Measurements from ENCODE around the gene RNASEL.

RNASEL gene

DNA sequence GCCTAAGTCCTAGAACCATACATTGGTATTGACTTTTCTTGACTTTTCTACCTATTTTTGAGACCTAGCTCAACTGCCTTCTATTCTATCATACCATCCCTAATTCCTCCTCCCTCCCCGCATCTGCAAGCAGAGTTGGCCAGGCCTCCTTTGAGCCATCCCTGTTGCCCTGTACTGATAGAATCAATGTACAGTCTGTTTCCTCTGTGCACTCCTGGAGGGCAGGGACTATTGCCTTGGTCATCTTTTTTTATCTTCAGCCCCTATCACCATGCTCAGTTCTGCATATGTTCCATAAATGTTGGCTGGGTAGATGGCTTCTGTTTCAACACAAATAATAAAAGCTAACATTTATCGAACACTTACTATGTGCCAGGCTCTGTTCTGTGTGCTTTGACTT is 19.2 kb upstream of the RNASEL start:
- H3K4me1 ChIP-seq (ENCODE audit: control insufficient read depth in 1 of 2, insufficient read depth in 1 of 2, low read depth in 1 of 2, low read length in 1 of 2): peaks cover 11% of the 10 kb centered on the region in 2 experiments
- H3K36me3 ChIP-seq: no peaks in the 10 kb centered on the region
- H3K27ac ChIP-seq: no peak overlapping the region
- H3K27me3 ChIP-seq: peaks cover 99% of the 10 kb centered on the region
- no peaks in the 10 kb centered on the region for H3K9me3 ChIP-seq
- no peak overlapping the region for H3K4me3 ChIP-seq (ENCODE audit: low read depth in 1 of 2, low read length in 1 of 2)
- TF ChIP-seq, protein P1, sequence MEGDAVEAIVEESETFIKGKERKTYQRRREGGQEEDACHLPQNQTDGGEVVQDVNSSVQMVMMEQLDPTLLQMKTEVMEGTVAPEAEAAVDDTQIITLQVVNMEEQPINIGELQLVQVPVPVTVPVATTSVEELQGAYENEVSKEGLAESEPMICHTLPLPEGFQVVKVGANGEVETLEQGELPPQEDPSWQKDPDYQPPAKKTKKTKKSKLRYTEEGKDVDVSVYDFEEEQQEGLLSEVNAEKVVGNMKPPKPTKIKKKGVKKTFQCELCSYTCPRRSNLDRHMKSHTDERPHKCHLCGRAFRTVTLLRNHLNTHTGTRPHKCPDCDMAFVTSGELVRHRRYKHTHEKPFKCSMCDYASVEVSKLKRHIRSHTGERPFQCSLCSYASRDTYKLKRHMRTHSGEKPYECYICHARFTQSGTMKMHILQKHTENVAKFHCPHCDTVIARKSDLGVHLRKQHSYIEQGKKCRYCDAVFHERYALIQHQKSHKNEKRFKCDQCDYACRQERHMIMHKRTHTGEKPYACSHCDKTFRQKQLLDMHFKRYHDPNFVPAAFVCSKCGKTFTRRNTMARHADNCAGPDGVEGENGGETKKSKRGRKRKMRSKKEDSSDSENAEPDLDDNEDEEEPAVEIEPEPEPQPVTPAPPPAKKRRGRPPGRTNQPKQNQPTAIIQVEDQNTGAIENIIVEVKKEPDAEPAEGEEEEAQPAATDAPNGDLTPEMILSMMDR (IDR thresholded peaks at IDR 0.05): no peak

DNA sequence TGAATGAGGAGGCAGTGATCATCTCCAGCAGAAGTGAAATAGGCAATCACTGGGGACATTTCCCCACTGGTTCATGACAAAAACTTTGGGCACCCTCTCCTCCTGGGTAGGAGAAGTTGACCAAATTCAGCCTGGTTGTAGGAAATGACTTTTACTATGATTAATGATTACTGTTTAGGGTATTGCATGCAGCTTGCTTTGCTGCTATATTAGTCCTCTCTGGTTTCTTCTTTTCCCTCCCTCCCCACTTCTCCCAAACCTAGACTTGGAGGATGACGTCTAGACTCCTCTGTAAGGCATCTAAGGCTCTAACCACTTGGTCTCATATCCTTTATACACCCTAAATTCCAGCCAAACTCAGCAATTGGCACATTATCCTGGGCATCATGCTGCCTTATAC is 18.5 kb upstream of the RNASEL start:
- Histone ChIP-seq H3K4me1 (ENCODE audit: control insufficient read depth in 1 of 2, insufficient read depth in 1 of 2, low read depth in 1 of 2, low read length in 1 of 2) (peaks cover 11% of the 10 kb centered on the region in 2 experiments), H3K9me3 (no peaks in the 10 kb centered on the region), H3K36me3 (no peaks in the 10 kb centered on the region), H3K27ac (no peak overlapping the region), H3K4me3 (ENCODE audit: low read depth in 1 of 2, low read length in 1 of 2) (no peak overlapping the region), H3K27me3 (peaks cover 99% of the 10 kb centered on the region)
- TF ChIP-seq, protein P1 (IDR thresholded peaks at IDR 0.05): no peak

DNA sequence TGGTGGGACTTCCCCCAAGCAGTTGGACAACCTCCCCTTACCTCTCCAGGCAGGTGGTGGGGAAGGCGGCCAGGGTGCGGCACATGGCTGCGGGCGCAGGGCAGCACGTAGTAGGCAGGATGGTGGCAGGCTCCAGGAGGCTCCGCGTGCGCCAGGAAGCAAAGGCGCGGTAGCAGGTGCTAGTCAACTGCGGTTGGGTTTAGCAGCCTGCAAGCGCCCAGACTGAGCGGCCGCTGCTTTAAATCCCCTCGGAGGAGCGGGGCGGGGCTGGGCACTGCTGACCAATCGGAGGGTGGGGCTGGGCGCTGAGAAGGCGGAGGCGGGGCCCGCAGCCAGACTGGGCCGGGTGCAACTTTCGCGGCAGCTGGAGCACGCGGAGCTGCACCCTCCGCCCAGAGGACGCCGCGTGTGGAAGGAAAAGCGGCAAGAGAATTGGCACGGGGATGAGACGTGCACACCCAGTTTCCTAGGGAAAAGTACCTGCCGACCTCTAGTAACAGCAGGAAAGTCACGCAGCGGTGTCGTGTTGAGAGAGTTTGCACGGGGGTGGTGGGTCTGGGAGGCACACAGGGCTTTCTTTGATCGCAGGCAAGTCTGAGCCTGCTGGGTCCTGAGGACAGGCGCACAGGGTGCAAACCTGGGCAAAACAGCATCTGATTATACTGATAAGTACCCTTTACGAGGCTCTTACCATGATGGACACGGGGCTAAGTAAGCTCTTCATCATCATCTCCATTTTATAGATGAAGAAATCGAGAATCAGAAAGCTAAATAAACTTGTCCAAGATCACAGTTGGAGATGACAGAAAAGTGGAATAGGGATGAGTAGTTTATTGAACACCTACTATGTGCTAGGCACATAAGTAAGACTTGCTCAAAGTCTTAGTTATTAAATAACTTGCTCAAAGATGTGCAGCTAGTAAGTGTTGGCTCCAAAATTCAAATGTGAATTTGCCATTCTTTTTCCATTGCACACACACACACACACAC is 15.4 kb upstream of the RNASEL start, which contains the start of gene RGS16:
TSS of gene RGS16 (minus strand) at position 215 of the 990 bp plus-strand sequence. CDS start at position 85, 130 bp downstream.
- TF ChIP-seq, protein P1 (IDR thresholded peaks at IDR 0.05): peak; percentile 34
- H3K4me1 ChIP-seq (ENCODE audit: control insufficient read depth in 1 of 2, insufficient read depth in 1 of 2, low read depth in 1 of 2, low read length in 1 of 2): peaks cover 11% of the 10 kb centered on the region in 2 experiments
- H3K27ac ChIP-seq: peak within 1 kb of the TSS; percentile 16
- peak within 1 kb of the TSS; percentile 44 to 61 for H3K4me3 ChIP-seq (ENCODE audit: low read depth in 1 of 2, low read length in 1 of 2)
- H3K9me3 ChIP-seq: no peaks in the 10 kb centered on the region
- H3K36me3 ChIP-seq: no peaks in the 10 kb centered on the region
- peaks cover 81% of the 10 kb centered on the region for H3K27me3 ChIP-seq

DNA sequence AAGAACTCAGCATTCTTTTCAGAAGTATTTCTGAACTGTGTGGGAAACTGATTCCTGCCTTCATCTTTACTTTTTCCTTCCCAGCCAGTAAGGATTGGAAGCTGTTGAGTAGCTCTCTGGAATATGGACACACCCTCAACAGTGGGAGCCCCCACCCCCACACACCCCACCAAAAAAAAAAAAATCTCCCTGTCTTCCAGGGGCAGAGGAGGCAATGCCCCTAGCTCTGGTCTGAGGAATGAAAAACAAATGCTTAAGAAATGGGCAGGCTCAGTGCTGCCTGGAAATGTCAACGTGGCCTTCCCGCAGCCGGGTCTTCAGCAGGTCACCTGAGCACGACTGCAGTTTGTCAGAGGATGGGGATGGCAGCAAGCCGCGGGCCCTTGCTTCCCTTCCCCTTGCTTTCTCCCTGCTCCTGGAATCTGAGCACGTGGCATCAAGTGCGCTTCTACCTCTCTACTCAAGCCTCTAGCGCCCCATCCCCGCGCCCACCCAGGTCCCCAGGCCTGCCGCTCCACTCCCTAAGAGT is 14.7 kb upstream of the RNASEL start:
- peaks cover 11% of the 10 kb centered on the region in 2 experiments for H3K4me1 ChIP-seq (ENCODE audit: control insufficient read depth in 1 of 2, insufficient read depth in 1 of 2, low read depth in 1 of 2, low read length in 1 of 2)
- H3K36me3 ChIP-seq: no peaks in the 10 kb centered on the region
- H3K27me3 ChIP-seq: peaks cover 74% of the 10 kb centered on the region
- H3K4me3 ChIP-seq (ENCODE audit: low read depth in 1 of 2, low read length in 1 of 2): peak overlapping the region; percentile 44 to 61
- TF ChIP-seq, protein P1 (IDR thresholded peaks at IDR 0.05): no peak
- no peaks in the 10 kb centered on the region for H3K9me3 ChIP-seq
- no peak overlapping the region for H3K27ac ChIP-seq

DNA sequence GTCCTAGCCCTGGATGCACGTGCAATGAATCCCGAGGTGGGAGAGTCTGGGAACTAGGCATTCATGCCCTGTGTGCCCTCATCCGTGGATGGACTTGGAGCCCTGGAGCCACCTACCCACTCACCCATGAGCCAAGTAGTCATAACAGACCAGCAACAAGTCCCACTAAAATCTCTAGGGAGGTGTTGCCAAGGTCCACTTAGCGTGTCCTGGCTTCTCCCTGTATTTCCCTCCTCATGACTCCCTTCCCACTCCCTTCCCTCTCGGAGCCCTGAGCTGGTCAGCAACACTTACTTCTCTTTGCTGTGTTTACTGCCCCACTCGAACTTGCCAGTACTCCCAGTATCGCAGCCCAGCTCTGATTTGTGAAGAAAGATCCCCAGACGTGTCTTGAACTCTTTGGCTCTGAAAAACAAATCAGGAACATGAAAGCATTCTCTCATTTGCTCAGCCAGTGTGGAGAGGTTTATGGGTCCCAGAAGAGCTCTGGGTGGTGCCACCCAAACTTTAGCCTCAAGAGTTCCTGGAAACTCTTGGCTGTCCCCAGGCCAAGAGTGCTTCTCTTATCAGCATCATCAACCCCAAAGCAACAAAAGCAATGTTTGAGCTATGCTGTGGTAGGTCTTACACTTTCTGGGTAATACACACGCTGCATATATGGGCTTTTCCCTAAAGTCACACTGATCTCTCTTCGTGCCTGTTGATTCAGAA is 14.0 kb upstream of the RNASEL start:
- no peaks in the 10 kb centered on the region for H3K36me3 ChIP-seq
- H3K27me3 ChIP-seq: peaks cover 68% of the 10 kb centered on the region
- H3K4me3 ChIP-seq (ENCODE audit: low read depth in 1 of 2, low read length in 1 of 2): no peak overlapping the region
- no peaks in the 10 kb centered on the region for H3K9me3 ChIP-seq
- no peak overlapping the region for H3K27ac ChIP-seq
- H3K4me1 ChIP-seq (ENCODE audit: control insufficient read depth in 1 of 2, insufficient read depth in 1 of 2, low read depth in 1 of 2, low read length in 1 of 2): peaks cover 11% of the 10 kb centered on the region in 2 experiments
- TF ChIP-seq, protein P1 (IDR thresholded peaks at IDR 0.05): no peak

Measured in neutrophil (primary cell).